Measurements from ENCODE around the gene TNNC1. TPM values are rescaled to one million over a fixed set of nuclear protein-coding genes. Genes with fewer than 3 reads are reported as not detected.

TNNC1 gene
- total RNA-seq, 2 experiments from 2014 or later = 0.57 to 3.2 TPM

DNA sequence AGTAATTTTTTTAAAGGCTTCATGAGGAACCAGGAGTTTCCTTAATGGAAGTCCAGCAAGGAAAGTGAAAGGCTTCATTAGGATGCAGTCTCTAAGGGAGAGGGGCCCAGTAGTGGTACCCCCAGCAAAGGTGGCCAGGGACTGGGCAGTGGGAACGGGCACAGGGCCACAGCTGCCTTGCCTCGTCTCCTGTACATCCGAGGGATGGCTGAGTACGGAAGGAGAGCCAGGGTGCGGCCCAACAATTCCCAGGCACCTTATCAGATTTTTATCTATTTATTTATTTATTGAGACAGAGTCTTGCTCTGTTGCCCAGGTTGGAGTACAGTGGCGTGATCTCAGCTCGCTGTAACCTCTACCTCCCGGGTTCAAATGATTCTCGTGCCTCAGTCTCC lies 23.4 kb downstream of the TNNC1 start:
- ChIA-PET CTCF (ENCODE audit: unreplicated experiment) (no interaction called here), POLR2A (no interaction called here)
- intact Hi-C loops (cut with micrococcal nuclease; ENCODE audit: unreplicated experiment) = no loop called here

DNA sequence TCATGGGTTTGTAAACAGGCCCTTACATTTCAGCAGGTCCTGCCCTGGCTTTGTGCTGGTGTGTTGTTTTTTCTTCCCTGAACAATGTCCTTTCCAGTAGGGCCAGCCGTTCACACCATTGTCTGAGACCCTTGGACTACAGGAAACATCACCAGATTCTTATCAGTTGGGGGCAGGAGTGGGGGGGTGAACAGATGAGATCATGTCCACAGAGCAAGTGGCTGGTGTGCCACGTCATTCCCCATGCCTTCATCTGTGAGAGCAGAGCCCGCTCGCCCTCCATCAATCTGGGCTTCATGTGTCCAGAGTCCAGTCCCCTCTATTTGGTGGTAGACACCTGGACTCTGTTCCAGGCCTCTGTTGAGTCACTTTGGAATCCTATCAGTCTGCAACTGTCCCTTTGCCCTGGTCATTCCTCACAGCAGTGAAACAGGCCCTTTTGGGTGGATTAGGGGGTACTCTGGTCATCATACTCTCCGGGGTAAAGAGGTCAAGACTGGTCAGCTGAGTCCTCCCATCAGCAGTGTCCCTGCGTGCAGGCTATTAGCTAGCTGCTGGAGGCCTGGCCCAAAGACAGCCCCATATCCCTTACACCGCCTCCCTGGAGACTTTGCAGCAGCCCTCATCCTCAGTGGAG lies 23.9 kb downstream of the TNNC1 start:
- no TSS peak for BruUV-seq (replicated peaks)
- Histone ChIP-seq H3K4me2 (ENCODE audit: low read length) (no peak overlapping the region), H2AFZ (ENCODE audit: low read length) (no peak overlapping the region), H3K79me2 (ENCODE audit: insufficient read depth, low read depth, low read length) (no peaks in the 10 kb centered on the region), H4K20me1 (ENCODE audit: insufficient read depth, low read length) (no peaks in the 10 kb centered on the region), H3K9me3 (ENCODE audit: low read length) (no peaks in the 10 kb centered on the region), H3K27ac (ENCODE audit: low read depth, low read length, poor library complexity, severe bottlenecking) (no peak overlapping the region), H3K4me1 (ENCODE audit: insufficient read depth, low read length, poor library complexity, severe bottlenecking) (peaks cover under 1% of the 10 kb centered on the region), H3K9me2 (ENCODE audit: insufficient read depth, low read length) (no peaks in the 10 kb centered on the region), H3K36me3 (ENCODE audit: insufficient read depth, low read length) (no peaks in the 10 kb centered on the region), H3K4me3 (ENCODE audit: low read depth, low read length, poor library complexity, severe bottlenecking) (no peak overlapping the region)
- no peak for DNase-seq (ENCODE audit: low spot score)
- no peak for TF ChIP-seq EZH2phosphoT487 (IDR thresholded peaks at IDR 0.05; ENCODE audit: borderline replicate concordance, low read depth, low read length)
- TF ChIP-seq, protein P1, sequence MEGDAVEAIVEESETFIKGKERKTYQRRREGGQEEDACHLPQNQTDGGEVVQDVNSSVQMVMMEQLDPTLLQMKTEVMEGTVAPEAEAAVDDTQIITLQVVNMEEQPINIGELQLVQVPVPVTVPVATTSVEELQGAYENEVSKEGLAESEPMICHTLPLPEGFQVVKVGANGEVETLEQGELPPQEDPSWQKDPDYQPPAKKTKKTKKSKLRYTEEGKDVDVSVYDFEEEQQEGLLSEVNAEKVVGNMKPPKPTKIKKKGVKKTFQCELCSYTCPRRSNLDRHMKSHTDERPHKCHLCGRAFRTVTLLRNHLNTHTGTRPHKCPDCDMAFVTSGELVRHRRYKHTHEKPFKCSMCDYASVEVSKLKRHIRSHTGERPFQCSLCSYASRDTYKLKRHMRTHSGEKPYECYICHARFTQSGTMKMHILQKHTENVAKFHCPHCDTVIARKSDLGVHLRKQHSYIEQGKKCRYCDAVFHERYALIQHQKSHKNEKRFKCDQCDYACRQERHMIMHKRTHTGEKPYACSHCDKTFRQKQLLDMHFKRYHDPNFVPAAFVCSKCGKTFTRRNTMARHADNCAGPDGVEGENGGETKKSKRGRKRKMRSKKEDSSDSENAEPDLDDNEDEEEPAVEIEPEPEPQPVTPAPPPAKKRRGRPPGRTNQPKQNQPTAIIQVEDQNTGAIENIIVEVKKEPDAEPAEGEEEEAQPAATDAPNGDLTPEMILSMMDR (conservative IDR thresholded peaks at IDR 0.05; ENCODE audit: low read length) = no peak
- intact Hi-C loops (cut with micrococcal nuclease; ENCODE audit: unreplicated experiment) = no loop called here
- ChIA-PET POLR2A (no interaction called here), CTCF (ENCODE audit: unreplicated experiment) (no interaction called here)

More for the DNA sequence above, 23.4 kb downstream of the TNNC1 start:
- H3K9me2 ChIP-seq (ENCODE audit: insufficient read depth, low read length) = no peaks in the 10 kb centered on the region
- no peak overlapping the region for H3K4me3 ChIP-seq (ENCODE audit: low read depth, low read length, poor library complexity, severe bottlenecking)
- no peaks in the 10 kb centered on the region for H3K36me3 ChIP-seq (ENCODE audit: insufficient read depth, low read length)
- no peaks in the 10 kb centered on the region for H3K79me2 ChIP-seq (ENCODE audit: insufficient read depth, low read depth, low read length)
- TF ChIP-seq, protein P1 (conservative IDR thresholded peaks at IDR 0.05; ENCODE audit: low read length) = no peak
- TF ChIP-seq EZH2phosphoT487 (IDR thresholded peaks at IDR 0.05; ENCODE audit: borderline replicate concordance, low read depth, low read length) = no peak
- no peak overlapping the region for H2AFZ ChIP-seq (ENCODE audit: low read length)
- H3K4me2 ChIP-seq (ENCODE audit: low read length) = no peak overlapping the region
- H3K4me1 ChIP-seq (ENCODE audit: insufficient read depth, low read length, poor library complexity, severe bottlenecking) = peaks cover 6% of the 10 kb centered on the region
- H3K27ac ChIP-seq (ENCODE audit: low read depth, low read length, poor library complexity, severe bottlenecking) = no peak overlapping the region
- BruUV-seq (replicated peaks) = no TSS peak
- no peaks in the 10 kb centered on the region for H4K20me1 ChIP-seq (ENCODE audit: insufficient read depth, low read length)
- no peaks in the 10 kb centered on the region for H3K9me3 ChIP-seq (ENCODE audit: low read length)
- no peak for DNase-seq (ENCODE audit: low spot score)

DNA sequence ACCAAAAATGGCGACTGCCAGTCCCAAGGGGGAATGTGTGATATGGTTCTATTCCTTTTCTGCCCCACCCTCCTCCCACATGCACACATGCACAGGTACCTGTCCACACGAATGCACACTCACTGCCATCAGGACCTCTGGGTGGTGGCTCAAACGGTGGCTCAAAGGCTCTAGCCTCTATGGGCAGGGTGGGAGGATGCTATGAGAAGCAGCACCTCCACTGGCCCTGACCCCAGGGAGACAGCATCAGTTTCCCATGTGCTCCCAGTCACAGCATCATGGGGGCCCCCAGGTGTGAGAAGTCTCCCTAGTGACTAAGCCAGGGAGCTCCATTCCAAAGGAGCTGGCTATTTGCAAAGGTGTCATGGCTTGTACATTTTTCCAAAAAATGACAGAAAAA lies 24.8 kb downstream of the TNNC1 start:
- H3K9me2 ChIP-seq (ENCODE audit: insufficient read depth, low read length) = no peaks in the 10 kb centered on the region
- intact Hi-C loops (cut with micrococcal nuclease; ENCODE audit: unreplicated experiment) = no loop called here
- ChIA-PET CTCF (ENCODE audit: unreplicated experiment) (no interaction called here), POLR2A (interaction anchor here (1.8 kb wide), 1 partner anchor 19 kb away, joined by 6 read pairs; no protein-coding TSS in a partner anchor)
- H2AFZ ChIP-seq (ENCODE audit: low read length) = no peak overlapping the region
- no peak overlapping the region for H3K4me2 ChIP-seq (ENCODE audit: low read length)
- H3K27ac ChIP-seq (ENCODE audit: low read depth, low read length, poor library complexity, severe bottlenecking) = no peak overlapping the region
- H3K9me3 ChIP-seq (ENCODE audit: low read length) = no peaks in the 10 kb centered on the region
- no peaks in the 10 kb centered on the region for H3K36me3 ChIP-seq (ENCODE audit: insufficient read depth, low read length)
- BruUV-seq (replicated peaks) = no TSS peak
- H4K20me1 ChIP-seq (ENCODE audit: insufficient read depth, low read length) = no peaks in the 10 kb centered on the region
- H3K4me3 ChIP-seq (ENCODE audit: low read depth, low read length, poor library complexity, severe bottlenecking) = no peak overlapping the region
- TF ChIP-seq EZH2phosphoT487 (IDR thresholded peaks at IDR 0.05; ENCODE audit: borderline replicate concordance, low read depth, low read length) = no peak
- TF ChIP-seq, protein P1 (conservative IDR thresholded peaks at IDR 0.05; ENCODE audit: low read length) = no peak
- DNase-seq (ENCODE audit: low spot score) = no peak
- H3K4me1 ChIP-seq (ENCODE audit: insufficient read depth, low read length, poor library complexity, severe bottlenecking) = no peaks in the 10 kb centered on the region
- H3K79me2 ChIP-seq (ENCODE audit: insufficient read depth, low read depth, low read length) = no peaks in the 10 kb centered on the region
